Endothelial cell of umbilical vein (primary cell): ENCODE data around the gene CST8. TPM values are rescaled to one million over a fixed set of nuclear protein-coding genes. Genes with fewer than 3 reads are reported as not detected.

Source experiments
- Bru-seq: library from RNA; stranded (reverse); fragments of 400-500 nt; gene quantifications from one replicate; lab custom pipeline; 2021; lab: Mats Ljungman, UMichigan
- BruChase-seq, 2 experiments: library from RNA; stranded (reverse); fragments of 400-500 nt; gene quantifications; one replicate each; lab custom pipeline; 2021; lab: Mats Ljungman, UMichigan
- BruUV-seq: library from RNA; stranded (reverse); fragments of 400-500 nt; replicated peaks from 2 replicates; lab custom pipeline; 2021; lab: Mats Ljungman, UMichigan
- CTCF ChIA-PET: fragments of 300-600, 350-600 bp; sonication (Branson Sonifier 250); formaldehyde crosslinking; loops from one replicate; lab custom pipeline; 2021; ENCODE audit warnings: antibody characterized with exemption, inconsistent platforms; lab: Charles Lee
- POLR2A ChIA-PET: fragments of 300-600, 350-600 bp; sonication (Branson Sonifier 250); formaldehyde crosslinking; loops from one replicate; lab custom pipeline; 2021; ENCODE audit warnings: antibody characterized with exemption, inconsistent platforms; lab: Charles Lee
- DNase-seq: peaks from one replicate; pipeline ENCODE4 v3.0.0-alpha.2; 2011; ENCODE audit warnings: low read depth, low spot score
- FAIRE-seq: peaks from 2 replicates; lab custom pipeline; 2011; peaks lifted over from hg19 to GRCh38; lab: Jason Lieb, UNC
- H2AFZ ChIP-seq: 2 replicates; pipeline ENCODE4 v1.6.0; 2012; ENCODE audit warnings: low read depth, low read length, control low read depth, inconsistent platforms
- H3K27ac ChIP-seq: 2 replicates; pipeline ENCODE4 v1.5.1; 2011; ENCODE audit warnings: low read depth, mild to moderate bottlenecking, control low read depth, low read length, moderate library complexity; ENCODE audit not compliant: insufficient read depth
- H3K27me3 ChIP-seq, 2 experiments: 2 replicates each; pipeline versions ENCODE4 v1.6.0 to v1.6.1; 2011; ENCODE audit warnings: low read length in 2 of 2, mixed read lengths in 1 of 2; ENCODE audit not compliant: control insufficient read depth in 2 of 2, insufficient read depth in 2 of 2
- H3K36me3 ChIP-seq, 2 experiments: 2 replicates in 1 of 2; 3 replicates in 1 of 2; pipeline ENCODE4 v1.5.1; 2011; ENCODE audit warnings: low read length in 2 of 2, mild to moderate bottlenecking in 1 of 2, moderate library complexity in 1 of 2; ENCODE audit not compliant: control insufficient read depth in 2 of 2, insufficient read depth in 2 of 2; ENCODE audit errors: extremely low read depth in 1 of 2
- H3K4me1 ChIP-seq: 3 replicates; pipeline ENCODE4 v1.5.1; 2011; ENCODE audit warnings: mild to moderate bottlenecking, low read length; ENCODE audit not compliant: control insufficient read depth, insufficient read depth; ENCODE audit errors: extremely low read depth
- H3K4me2 ChIP-seq: 2 replicates; pipeline ENCODE4 v1.6.1; 2011; ENCODE audit warnings: low read length, control low read depth, mixed read lengths; ENCODE audit not compliant: insufficient read depth
- H3K4me3 ChIP-seq, 3 experiments: fragments of 200-600 bp in 1 of 3; sonication (generic), shearing (Covaris generic) in 1 of 3; replicated peaks in 1 of 3; 2 replicates each; pipeline ENCODE4 v1.5.1; 2011 to 2016; ENCODE audit warnings: control low read depth in 3 of 3, low read length in 3 of 3, mild to moderate bottlenecking in 2 of 3, inconsistent platforms in 1 of 3, low read depth in 1 of 3, moderate library complexity in 1 of 3; ENCODE audit not compliant: insufficient read depth in 1 of 3
- H3K79me2 ChIP-seq: 2 replicates; pipeline ENCODE4 v1.6.0; 2012; ENCODE audit warnings: low read length, inconsistent platforms; ENCODE audit not compliant: control insufficient read depth, insufficient read depth
- H3K9ac ChIP-seq: replicated peaks from 2 replicates; pipeline ENCODE3; 2011; ENCODE audit warnings: low read length, control low read depth; ENCODE audit not compliant: insufficient read depth; ENCODE audit errors: extremely low read depth
- H3K9me1 ChIP-seq: replicated peaks from 3 replicates; pipeline ENCODE4 v1.6.0; 2011; ENCODE audit warnings: mild to moderate bottlenecking, low read length; ENCODE audit not compliant: control insufficient read depth, insufficient read depth; ENCODE audit errors: extremely low read depth
- H3K9me3 ChIP-seq: replicated peaks from 2 replicates; pipeline ENCODE4 v1.5.1; 2012; ENCODE audit warnings: low read length, inconsistent platforms; ENCODE audit not compliant: control insufficient read depth, insufficient read depth
- H4K20me1 ChIP-seq: replicated peaks from 2 replicates; pipeline ENCODE3; 2011; ENCODE audit warnings: mild to moderate bottlenecking, low read length; ENCODE audit not compliant: control insufficient read depth, insufficient read depth; ENCODE audit errors: extremely low read depth
- EZH2 ChIP-seq: IDR thresholded peaks from 2 replicates; pipeline ENCODE4 v1.6.1; 2012; ENCODE audit warnings: borderline replicate concordance, low read depth, mild to moderate bottlenecking, moderate library complexity, low read length, inconsistent platforms; ENCODE audit not compliant: severe bottlenecking
- FOS ChIP-seq: IDR thresholded peaks from 2 replicates; pipeline ENCODE4 v1.6.1; 2011; ENCODE audit warnings: mild to moderate bottlenecking, low read length, moderate library complexity, borderline replicate concordance; ENCODE audit not compliant: insufficient read depth
- GATA2 ChIP-seq: IDR thresholded peaks from 2 replicates; pipeline ENCODE4 v1.7.0; 2011; ENCODE audit warnings: low read depth, mild to moderate bottlenecking, moderate library complexity, mixed read lengths, low read length; ENCODE audit not compliant: insufficient read length, insufficient read depth
- JUN ChIP-seq: IDR thresholded peaks from 2 replicates; pipeline ENCODE4 v1.6.1; 2011; ENCODE audit warnings: borderline replicate concordance, low read depth; ENCODE audit not compliant: insufficient read length, insufficient read depth
- MYC ChIP-seq: IDR thresholded peaks from one replicate; pipeline ENCODE4 v1.6.1; 2011; ENCODE audit warnings: mild to moderate bottlenecking, low read depth, low read length
- POLR2A ChIP-seq: IDR thresholded peaks from 2 replicates; pipeline ENCODE4 v1.6.1; 2012; ENCODE audit warnings: low read depth, mild to moderate bottlenecking, control low read depth, low read length
- POLR2AphosphoS5 ChIP-seq: IDR thresholded peaks from 2 replicates; pipeline ENCODE4 v1.6.1; 2012; ENCODE audit warnings: low read depth, mild to moderate bottlenecking, control low read depth, low read length, moderate library complexity; ENCODE audit not compliant: insufficient read depth
- dilution Hi-C: fragments of 300-500 bp; cut with MboI; formaldehyde crosslinking; loops from one replicate; pipeline ENCODE4 v1.15.0; 2019; ENCODE audit warnings: low sequenced_read_pairs; ENCODE audit not compliant: extremely low pct_ligation_motif_present
- intact Hi-C: fragments of 100-400 bp; cut with micrococcal nuclease; formaldehyde crosslinking; loops from one replicate; pipeline ENCODE4 v1.10.0; 2022
- long read RNA-seq: library from polyadenylated mRNA; stranded (forward); transcript quantifications from one replicate; pipeline ENCODE4 v2.0.0, GENCODE V29; 2021
- polyA minus RNA-seq, 3 experiments: library from RNA; depleted of rRNA, polyadenylated mRNA; stranded (reverse); fragments of >200 nt; gene quantifications; 1 replicate in 1 of 3; 2 replicates in 2 of 3; pipeline ENCODE4 v1.2.3, GENCODE V29; 2011
- polyA plus RNA-seq, 4 experiments: library from polyadenylated mRNA; depleted of rRNA in 3 of 4; stranded (reverse) in 3 of 4; unstranded in 1 of 4; fragments of >200 nt; gene quantifications; 2 replicates each; pipeline versions ENCODE4 v1.2.1 to v1.2.3, GENCODE V29; 2011 to 2012; ENCODE audit warnings: missing spikeins in 1 of 4
- total RNA-seq: library from RNA; stranded (reverse); gene quantifications from 2 replicates; pipeline ENCODE4 v1.2.3, GENCODE V29; 2021
- TF ChIP-seq, protein P1 (sequence below), 2 donors: IDR thresholded peaks; 1 replicate in 1 of 2; 2 replicates in 1 of 2; pipeline ENCODE4 v1.5.1; 2011; ENCODE audit warnings: low read length in 2 of 2, mild to moderate bottlenecking in 2 of 2, moderate library complexity in 2 of 2, control low read depth in 1 of 2, inconsistent platforms in 1 of 2, low read depth in 1 of 2; ENCODE audit not compliant: insufficient read depth in 1 of 2; ENCODE audit errors: extremely low read depth in 1 of 2
- TF ChIP-seq, protein P2 (sequence below): IDR thresholded peaks from 2 replicates; pipeline ENCODE4 v1.6.1; 2011; ENCODE audit not compliant: insufficient read depth, insufficient read length

The CST8 gene, protein sequence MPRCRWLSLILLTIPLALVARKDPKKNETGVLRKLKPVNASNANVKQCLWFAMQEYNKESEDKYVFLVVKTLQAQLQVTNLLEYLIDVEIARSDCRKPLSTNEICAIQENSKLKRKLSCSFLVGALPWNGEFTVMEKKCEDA
- total RNA-seq = not detected in 2 replicates
- not detected in 2 replicates for polyA plus RNA-seq
- polyA plus RNA-seq (2011; cell fraction: cytosol; rRNA removed) = not detected in 2 replicates
- polyA plus RNA-seq (2011; cell fraction: nucleus; rRNA removed) = not detected in 2 replicates
- polyA plus RNA-seq (2012) = not detected in 2 replicates
- not detected in 2 replicates for polyA minus RNA-seq
- not detected for polyA minus RNA-seq (2011; cell fraction: cytosol; rRNA and poly(A)+ RNA removed)
- polyA minus RNA-seq (2011; cell fraction: nucleus; rRNA and poly(A)+ RNA removed) = not detected in 2 replicates
- not detected for Bru-seq, nascent RNA
- BruChase-seq, experiment 1, labeled RNA remaining after a 6-hour chase = not detected
- not detected for BruChase-seq, experiment 2, labeled RNA remaining after a 2-hour chase
- long read RNA-seq = 0 reads

DNA sequence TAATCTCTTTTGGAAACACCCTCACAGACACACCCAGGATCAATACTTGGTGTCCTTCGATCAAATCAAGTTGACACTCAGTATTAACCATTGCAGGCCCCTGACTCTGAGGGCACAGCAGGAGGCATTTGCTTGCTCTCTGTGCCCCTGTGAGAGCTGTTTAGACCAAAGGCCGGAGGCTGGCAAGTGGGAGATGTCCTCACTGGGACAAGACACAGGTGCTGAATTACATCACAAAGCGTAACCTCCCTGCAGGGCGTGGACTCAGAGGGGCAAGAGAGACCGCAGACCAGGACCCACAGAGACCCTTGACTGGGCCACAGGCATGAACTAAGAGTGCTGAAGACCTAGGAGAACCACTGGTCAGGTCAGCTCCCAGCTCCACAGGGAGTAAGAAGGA lies at the start of gene CST8:
Gene CST8, plus strand, starts transcription at position 301 of the 400 bp plus-strand sequence. CDS start 551 bp downstream, outside the sequence.
- POLR2A ChIA-PET = no interaction called here
- no peak for FAIRE-seq
- no TSS peak for BruUV-seq
- H3K4me3 ChIP-seq = no peak within 1 kb of the TSS
- H3K27ac ChIP-seq = no peak within 1 kb of the TSS
- no peak within 1 kb of the TSS for H2AFZ ChIP-seq
- TF ChIP-seq FOS = no peak
- TF ChIP-seq JUN = no peak
- TF ChIP-seq POLR2AphosphoS5 = no peak
- TF ChIP-seq MYC = no peak
- TF ChIP-seq POLR2A = no peak
- TF ChIP-seq GATA2 = no peak
- TF ChIP-seq, protein P1, sequence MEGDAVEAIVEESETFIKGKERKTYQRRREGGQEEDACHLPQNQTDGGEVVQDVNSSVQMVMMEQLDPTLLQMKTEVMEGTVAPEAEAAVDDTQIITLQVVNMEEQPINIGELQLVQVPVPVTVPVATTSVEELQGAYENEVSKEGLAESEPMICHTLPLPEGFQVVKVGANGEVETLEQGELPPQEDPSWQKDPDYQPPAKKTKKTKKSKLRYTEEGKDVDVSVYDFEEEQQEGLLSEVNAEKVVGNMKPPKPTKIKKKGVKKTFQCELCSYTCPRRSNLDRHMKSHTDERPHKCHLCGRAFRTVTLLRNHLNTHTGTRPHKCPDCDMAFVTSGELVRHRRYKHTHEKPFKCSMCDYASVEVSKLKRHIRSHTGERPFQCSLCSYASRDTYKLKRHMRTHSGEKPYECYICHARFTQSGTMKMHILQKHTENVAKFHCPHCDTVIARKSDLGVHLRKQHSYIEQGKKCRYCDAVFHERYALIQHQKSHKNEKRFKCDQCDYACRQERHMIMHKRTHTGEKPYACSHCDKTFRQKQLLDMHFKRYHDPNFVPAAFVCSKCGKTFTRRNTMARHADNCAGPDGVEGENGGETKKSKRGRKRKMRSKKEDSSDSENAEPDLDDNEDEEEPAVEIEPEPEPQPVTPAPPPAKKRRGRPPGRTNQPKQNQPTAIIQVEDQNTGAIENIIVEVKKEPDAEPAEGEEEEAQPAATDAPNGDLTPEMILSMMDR (IDR thresholded peaks at IDR 0.05; ENCODE audit: extremely low read depth in 1 of 2, insufficient read depth in 1 of 2, low read depth in 1 of 2, low read length in 2 of 2) = no peak
- TF ChIP-seq, protein P2, sequence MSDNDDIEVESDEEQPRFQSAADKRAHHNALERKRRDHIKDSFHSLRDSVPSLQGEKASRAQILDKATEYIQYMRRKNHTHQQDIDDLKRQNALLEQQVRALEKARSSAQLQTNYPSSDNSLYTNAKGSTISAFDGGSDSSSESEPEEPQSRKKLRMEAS = no peak
- no peak for TF ChIP-seq EZH2
- DNase-seq = no peak
- no peak within 1 kb of the TSS for H3K4me2 ChIP-seq
- no peaks in the 10 kb centered on the region for H3K4me1 ChIP-seq
- H4K20me1 ChIP-seq = no peaks in the 10 kb centered on the region
- no peaks in the 10 kb centered on the region for H3K9me3 ChIP-seq
- no peaks in the 10 kb centered on the region for H3K79me2 ChIP-seq
- H3K9ac ChIP-seq = no peak within 1 kb of the TSS
- no peaks in the 10 kb centered on the region for H3K9me1 ChIP-seq
- intact Hi-C loops (no loop called here), dilution Hi-C loops (no loop called here)
- no peaks in the 10 kb centered on the region for H3K36me3 ChIP-seq
- no peaks in the 10 kb centered on the region for H3K27me3 ChIP-seq
- CTCF ChIA-PET = no interaction called here
